Measurements from ENCODE around the gene PCDHAC2. TPM values are rescaled to one million over a fixed set of nuclear protein-coding genes. Genes with fewer than 3 reads are reported as not detected.
A peak's percentile ranks its signal among the peaks of the same experiment; 100 is the strongest.

Gene PCDHAC2
- total RNA-seq, 2 donors from 2014 or later, result not detected

- Mint-ChIP-seq H3K4me1 (peaks cover under 1% of the 10 kb centered on the region), H3K27me3 (peaks cover 29% of the 10 kb centered on the region), H3K4me3 (no peak overlapping the region), H3K36me3 (ENCODE audit: low read depth) (no peaks in the 10 kb centered on the region), H3K27ac (no peak overlapping the region)
- no peaks in the 10 kb centered on the region for H3K9me3 ChIP-seq (ENCODE audit: control insufficient read depth, low read length, poor library complexity, severe bottlenecking)
- DNase-seq (no peak), ATAC-seq (no peak)
These were observed 29.8 kb downstream of the PCDHAC2 start for GRCh38 chr5:140996060-140996459.

GRCh38 chr5:140998921-140999410, 32.7 kb downstream of the PCDHAC2 start:
- ATAC-seq (no peak), DNase-seq (no peak)
- H3K27ac Mint-ChIP-seq, result no peak overlapping the region
- no peaks in the 10 kb centered on the region for H3K9me3 ChIP-seq (ENCODE audit: control insufficient read depth, low read length, poor library complexity, severe bottlenecking)
- H3K36me3 Mint-ChIP-seq (ENCODE audit: low read depth), result no peaks in the 10 kb centered on the region
- peaks cover 48% of the 10 kb centered on the region for H3K27me3 Mint-ChIP-seq
- peaks cover 7% of the 10 kb centered on the region for H3K4me1 Mint-ChIP-seq
- H3K4me3 Mint-ChIP-seq, result no peak overlapping the region

- no peak overlapping the region for H3K27ac Mint-ChIP-seq
- H3K36me3 Mint-ChIP-seq (ENCODE audit: low read depth), result no peaks in the 10 kb centered on the region
- H3K4me3 Mint-ChIP-seq, result peak overlapping the region; percentile 31
- DNase-seq (no peak), ATAC-seq (no peak)
- peaks cover 45% of the 10 kb centered on the region for H3K27me3 Mint-ChIP-seq
- peaks cover 7% of the 10 kb centered on the region for H3K4me1 Mint-ChIP-seq
- no peaks in the 10 kb centered on the region for H3K9me3 ChIP-seq (ENCODE audit: control insufficient read depth, low read length, poor library complexity, severe bottlenecking)
These were observed 35.2 kb downstream of the PCDHAC2 start for GRCh38 chr5:141001446-141001843.

- Mint-ChIP-seq H3K4me3 (peak overlapping the region; percentile 31), H3K27me3 (peaks cover 45% of the 10 kb centered on the region), H3K4me1 (peaks cover 7% of the 10 kb centered on the region), H3K27ac (no peak overlapping the region), H3K36me3 (ENCODE audit: low read depth) (no peaks in the 10 kb centered on the region)
- H3K9me3 ChIP-seq (ENCODE audit: control insufficient read depth, low read length, poor library complexity, severe bottlenecking), result no peaks in the 10 kb centered on the region
- ATAC-seq (no peak), DNase-seq (no peak)
These were observed 35.7 kb downstream of the PCDHAC2 start for GRCh38 chr5:141001844-141002604.

- DNase-seq (no peak), ATAC-seq (no peak)
- H3K9me3 ChIP-seq (ENCODE audit: control insufficient read depth, low read length, poor library complexity, severe bottlenecking), result no peaks in the 10 kb centered on the region
- Mint-ChIP-seq H3K4me3 (no peak overlapping the region), H3K27me3 (peaks cover 45% of the 10 kb centered on the region), H3K27ac (no peak overlapping the region), H3K4me1 (peaks cover 7% of the 10 kb centered on the region), H3K36me3 (ENCODE audit: low read depth) (no peaks in the 10 kb centered on the region)
These were observed 36.3 kb downstream of the PCDHAC2 start for GRCh38 chr5:141002605-141002965.

GRCh38 chr5:141003031-141003430, 36.8 kb downstream of the PCDHAC2 start:
- Mint-ChIP-seq H3K27me3 (peaks cover 45% of the 10 kb centered on the region), H3K4me1 (peaks cover 7% of the 10 kb centered on the region), H3K4me3 (no peak overlapping the region), H3K27ac (no peak overlapping the region), H3K36me3 (ENCODE audit: low read depth) (no peaks in the 10 kb centered on the region)
- ATAC-seq (no peak), DNase-seq (no peak)
- H3K9me3 ChIP-seq (ENCODE audit: control insufficient read depth, low read length, poor library complexity, severe bottlenecking), result no peaks in the 10 kb centered on the region

- ATAC-seq (no peak), DNase-seq (no peak)
- H3K27ac Mint-ChIP-seq, result no peak overlapping the region
- peaks cover 7% of the 10 kb centered on the region for H3K4me1 Mint-ChIP-seq
- H3K4me3 Mint-ChIP-seq, result no peak overlapping the region
- H3K27me3 Mint-ChIP-seq, result peaks cover 40% of the 10 kb centered on the region
- no peaks in the 10 kb centered on the region for H3K9me3 ChIP-seq (ENCODE audit: control insufficient read depth, low read length, poor library complexity, severe bottlenecking)
- no peaks in the 10 kb centered on the region for H3K36me3 Mint-ChIP-seq (ENCODE audit: low read depth)
These were observed 37.7 kb downstream of the PCDHAC2 start for GRCh38 chr5:141003791-141004611.

- Mint-ChIP-seq H3K4me1 (no peaks in the 10 kb centered on the region), H3K36me3 (ENCODE audit: low read depth) (no peaks in the 10 kb centered on the region), H3K27me3 (peaks cover 29% of the 10 kb centered on the region), H3K4me3 (no peak overlapping the region), H3K27ac (no peak overlapping the region)
- no peaks in the 10 kb centered on the region for H3K9me3 ChIP-seq (ENCODE audit: control insufficient read depth, low read length, poor library complexity, severe bottlenecking)
- ATAC-seq, result no peak
- DNase-seq, result no peak
These were observed 41.5 kb downstream of the PCDHAC2 start for GRCh38 chr5:141007791-141008190.

- H3K9me3 ChIP-seq (ENCODE audit: control insufficient read depth, low read length, poor library complexity, severe bottlenecking), result no peaks in the 10 kb centered on the region
- H3K27me3 Mint-ChIP-seq, result peaks cover 23% of the 10 kb centered on the region
- DNase-seq (no peak), ATAC-seq (no peak)
- H3K4me3 Mint-ChIP-seq, result no peak overlapping the region
- H3K27ac Mint-ChIP-seq, result no peak overlapping the region
- H3K4me1 Mint-ChIP-seq, result no peaks in the 10 kb centered on the region
- no peaks in the 10 kb centered on the region for H3K36me3 Mint-ChIP-seq (ENCODE audit: low read depth)
These were observed 43.9 kb downstream of the PCDHAC2 start for GRCh38 chr5:141010047-141010793.

- no peaks in the 10 kb centered on the region for H3K9me3 ChIP-seq (ENCODE audit: control insufficient read depth, low read length, poor library complexity, severe bottlenecking)
- no peak for DNase-seq
- no peak overlapping the region for H3K27ac Mint-ChIP-seq
- H3K4me1 Mint-ChIP-seq, result no peaks in the 10 kb centered on the region
- no peaks in the 10 kb centered on the region for H3K36me3 Mint-ChIP-seq (ENCODE audit: low read depth)
- no peak overlapping the region for H3K4me3 Mint-ChIP-seq
- H3K27me3 Mint-ChIP-seq, result peaks cover 11% of the 10 kb centered on the region
- ATAC-seq, result no peak
These were observed 51.7 kb downstream of the PCDHAC2 start for GRCh38 chr5:141017943-141018342.

Other genes with a start within 250 kb of the PCDHAC2 start
- gene PCDHA1, start 180.3 kb upstream of the PCDHAC2 start, total RNA-seq, result not detected
- not detected for gene PCDHA2, start 171.6 kb upstream of the PCDHAC2 start, total RNA-seq
- not detected for gene PCDHA3, start 165.4 kb upstream of the PCDHAC2 start, total RNA-seq
- gene PCDHA4, start 159.4 kb upstream of the PCDHAC2 start, total RNA-seq, result not detected
- gene PCDHA5, start 144.9 kb upstream of the PCDHAC2 start, total RNA-seq, result not detected
- gene PCDHA6, start 138.5 kb upstream of the PCDHAC2 start, total RNA-seq, result not detected
- gene PCDHA7, start 132.2 kb upstream of the PCDHAC2 start, total RNA-seq, result not detected
- not detected for gene PCDHA8, start 125.3 kb upstream of the PCDHAC2 start, total RNA-seq
- not detected for gene PCDHA9, start 118.1 kb upstream of the PCDHAC2 start, total RNA-seq
- gene PCDHA10, start 110.6 kb upstream of the PCDHAC2 start, total RNA-seq, result not detected
- not detected for gene PCDHA11, start 97.5 kb upstream of the PCDHAC2 start, total RNA-seq
- not detected for gene PCDHA12, start 91.2 kb upstream of the PCDHAC2 start, total RNA-seq
- not detected for gene PCDHA13, start 84.4 kb upstream of the PCDHAC2 start, total RNA-seq
- gene PCDHAC1, start 40.2 kb upstream of the PCDHAC2 start, total RNA-seq, result not detected
- gene PCDHB1, start 84.9 kb downstream of the PCDHAC2 start, total RNA-seq, result not detected
- under 1 TPM; 0.13 to 0.25 TPM for gene PCDHB2, start 128.1 kb downstream of the PCDHAC2 start, total RNA-seq
- gene PCDHB3, start 134.0 kb downstream of the PCDHAC2 start, total RNA-seq, result not detected
- gene PCDHB4, start 155.3 kb downstream of the PCDHAC2 start, total RNA-seq, result not detected
- gene PCDHB5, start 168.7 kb downstream of the PCDHAC2 start, total RNA-seq, result under 1 TPM; 0.12 to 0.34 TPM
- not detected for gene PCDHB6, start 183.6 kb downstream of the PCDHAC2 start, total RNA-seq
- not detected for gene PCDHB7, start 206.2 kb downstream of the PCDHAC2 start, total RNA-seq
- gene PCDHB8, start 211.3 kb downstream of the PCDHAC2 start, total RNA-seq, result not detected
- not detected for gene PCDHB16, start 215.9 kb downstream of the PCDHAC2 start, total RNA-seq
- 1 to 10 TPM in 1 of 2 donors, not detected in 1; 1.0 TPM for gene PCDHB9, start 220.7 kb downstream of the PCDHAC2 start, total RNA-seq
- gene PCDHB10, start 225.9 kb downstream of the PCDHAC2 start, total RNA-seq, result not detected
- gene PCDHB11, start 233.2 kb downstream of the PCDHAC2 start, total RNA-seq, result not detected
- gene PCDHB12, start 242.2 kb downstream of the PCDHAC2 start, total RNA-seq, result not detected
- not detected for gene PCDHB13, start 247.4 kb downstream of the PCDHAC2 start, total RNA-seq